Skeletal muscle cell (primary cell): Measurements from ENCODE around the gene BABAM2.
A peak's percentile ranks its signal among the peaks of the same experiment; 100 is the strongest.
"Not testable (repeated sequence)": the region's sequence is repeated elsewhere in the genome, so short reads cannot be mapped to it uniquely, and the experiment has no call there.

Experiments
- DNase-seq: peaks from one replicate; pipeline ENCODE4 v3.0.0-alpha.2; 2010; ENCODE audit warnings: low read depth
- H3K4me3 ChIP-seq: 2 replicates; pipeline ENCODE4 v1.5.1; 2011; ENCODE audit warnings: low read depth, mild to moderate bottlenecking, control low read depth, low read length, moderate library complexity

The BABAM2 gene

DNA sequence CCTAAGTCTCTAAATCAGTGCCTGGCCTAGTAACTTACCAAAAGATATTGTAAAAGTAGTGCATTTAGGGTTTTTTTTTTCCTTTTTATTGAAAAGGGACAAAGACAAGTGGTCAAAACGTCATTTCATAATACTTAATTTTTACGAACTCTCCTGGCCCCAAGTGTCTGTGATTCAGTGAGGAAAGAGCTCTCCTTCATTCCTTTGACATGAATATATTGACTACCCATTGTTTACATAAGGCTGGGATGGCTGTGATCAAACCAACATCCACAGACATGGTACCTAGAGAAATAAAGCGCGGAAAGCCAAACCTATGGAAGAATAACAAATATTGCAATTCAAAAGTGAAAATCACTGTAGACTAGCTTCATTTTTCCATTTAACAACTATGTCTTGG lies 198.4 kb downstream of the BABAM2 start:
- H3K4me3 ChIP-seq = no peak overlapping the region
- peak; percentile 55 for DNase-seq

DNA sequence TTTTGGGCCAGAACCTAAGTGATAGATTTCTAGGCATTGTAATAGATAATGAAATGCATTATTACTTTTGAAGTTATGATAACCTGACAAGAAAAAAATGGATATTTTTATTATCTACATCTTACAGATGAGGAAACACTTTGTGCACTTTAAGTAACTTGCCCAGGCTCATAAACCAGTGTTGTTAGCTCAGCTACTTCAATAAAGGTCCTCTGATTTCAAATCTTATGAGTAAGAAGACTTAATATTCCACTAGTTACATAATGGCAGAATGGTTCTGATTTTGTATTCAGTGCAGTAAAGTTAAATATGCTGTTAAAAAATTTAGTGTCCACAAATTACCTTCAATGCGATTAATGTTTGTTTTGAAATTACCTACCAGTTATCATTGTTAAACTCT lies 199.0 kb downstream of the BABAM2 start:
- no peak overlapping the region for H3K4me3 ChIP-seq
- no peak for DNase-seq

DNA sequence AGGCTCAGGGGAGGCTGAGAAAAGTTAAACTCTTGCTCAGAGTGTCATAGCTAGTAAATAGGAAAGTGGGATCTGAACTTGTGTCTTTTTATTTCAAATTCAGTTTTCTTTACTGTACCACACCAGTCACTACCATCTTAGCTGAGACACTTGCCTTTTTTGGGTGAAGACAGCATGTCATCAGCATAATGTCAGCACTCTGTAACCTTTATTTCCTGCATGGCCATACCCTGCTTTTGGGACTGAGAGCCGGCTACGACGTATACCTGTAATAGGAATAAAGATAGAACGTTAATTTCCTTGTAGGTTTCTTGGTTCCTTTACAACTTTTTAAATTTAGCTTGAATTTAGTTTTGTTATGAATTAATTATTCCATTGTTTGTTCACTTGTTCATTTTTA lies 202.8 kb downstream of the BABAM2 start:
- H3K4me3 ChIP-seq = no peak overlapping the region
- no peak for DNase-seq

DNA sequence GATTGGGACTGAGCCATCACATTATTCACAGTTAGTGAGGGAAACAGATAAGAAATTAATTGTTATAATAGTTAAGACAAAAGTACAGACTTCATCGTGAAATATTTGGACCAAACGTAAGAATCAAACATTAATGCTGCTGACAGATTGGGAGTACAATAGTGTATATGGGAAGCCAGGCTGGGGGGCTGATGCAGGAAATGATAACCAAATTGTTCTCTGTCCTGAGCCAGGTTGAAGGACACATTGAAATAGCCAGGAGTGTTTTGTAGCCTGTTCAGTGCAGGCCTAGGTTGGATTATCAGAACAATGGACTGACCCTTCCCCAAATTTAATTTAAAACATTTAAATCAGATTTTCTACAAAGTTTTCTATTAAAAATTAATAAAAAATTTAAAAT lies 203.2 kb downstream of the BABAM2 start:
- no peak for DNase-seq
- no peak overlapping the region for H3K4me3 ChIP-seq

DNA sequence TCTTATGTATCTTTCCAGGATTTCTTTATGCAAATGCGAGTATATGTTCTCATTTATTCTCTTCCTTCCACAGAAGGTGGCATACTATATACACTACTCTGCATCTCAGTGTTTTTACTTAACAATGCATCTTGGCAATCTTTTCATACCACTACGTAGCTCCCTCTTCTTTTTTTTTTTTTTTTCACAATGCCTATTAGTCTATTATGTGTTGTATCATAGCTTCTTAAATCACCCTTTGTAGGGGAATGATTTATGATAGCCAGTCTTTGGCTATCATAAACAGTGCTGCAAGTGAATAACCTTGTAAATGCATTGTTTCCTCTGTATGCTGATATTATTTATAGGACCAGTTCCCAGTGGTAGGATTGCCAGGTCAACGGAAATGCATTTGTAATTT lies 204.2 kb downstream of the BABAM2 start:
- DNase-seq = no peak
- H3K4me3 ChIP-seq = no peak overlapping the region

DNA sequence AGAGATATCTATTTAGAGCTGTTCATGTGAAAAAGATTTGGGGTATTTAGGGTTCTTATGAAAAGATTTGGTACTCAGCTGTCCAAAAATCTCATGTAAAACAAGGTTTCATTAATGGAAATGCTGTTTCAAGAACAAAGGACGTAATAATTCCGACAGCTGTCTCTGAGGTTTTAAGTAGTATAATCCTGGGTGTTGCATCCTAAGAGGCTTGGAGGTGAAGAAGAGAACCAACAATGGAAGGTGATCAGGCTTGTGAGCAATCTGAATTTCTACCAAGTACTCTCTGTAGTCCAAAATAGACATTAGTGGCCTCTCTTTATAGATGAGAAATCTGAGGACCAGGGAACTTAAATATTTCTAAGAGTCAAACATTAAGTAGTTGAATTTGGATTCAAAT lies 205.1 kb downstream of the BABAM2 start:
- DNase-seq = no peak
- no peak overlapping the region for H3K4me3 ChIP-seq

DNA sequence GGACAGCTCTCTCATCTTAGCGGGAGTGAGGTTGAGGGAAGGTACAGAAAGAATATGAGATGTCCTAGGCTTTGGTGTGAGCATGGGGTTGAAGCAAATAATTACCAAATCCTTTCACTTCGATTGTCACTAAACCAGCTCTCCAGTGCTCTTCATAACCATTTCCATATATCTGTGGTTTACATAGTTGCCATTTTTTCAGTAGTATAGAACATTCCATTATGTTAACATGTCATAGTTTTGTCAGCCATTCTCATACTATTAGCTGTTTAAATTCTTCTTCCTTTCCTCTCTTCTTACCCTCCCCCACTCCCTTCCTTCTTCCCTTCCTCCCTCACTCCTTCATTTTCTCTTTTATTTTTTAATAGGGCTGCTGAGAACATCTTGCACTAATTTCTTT lies 205.9 kb downstream of the BABAM2 start:
- DNase-seq = no peak

DNA sequence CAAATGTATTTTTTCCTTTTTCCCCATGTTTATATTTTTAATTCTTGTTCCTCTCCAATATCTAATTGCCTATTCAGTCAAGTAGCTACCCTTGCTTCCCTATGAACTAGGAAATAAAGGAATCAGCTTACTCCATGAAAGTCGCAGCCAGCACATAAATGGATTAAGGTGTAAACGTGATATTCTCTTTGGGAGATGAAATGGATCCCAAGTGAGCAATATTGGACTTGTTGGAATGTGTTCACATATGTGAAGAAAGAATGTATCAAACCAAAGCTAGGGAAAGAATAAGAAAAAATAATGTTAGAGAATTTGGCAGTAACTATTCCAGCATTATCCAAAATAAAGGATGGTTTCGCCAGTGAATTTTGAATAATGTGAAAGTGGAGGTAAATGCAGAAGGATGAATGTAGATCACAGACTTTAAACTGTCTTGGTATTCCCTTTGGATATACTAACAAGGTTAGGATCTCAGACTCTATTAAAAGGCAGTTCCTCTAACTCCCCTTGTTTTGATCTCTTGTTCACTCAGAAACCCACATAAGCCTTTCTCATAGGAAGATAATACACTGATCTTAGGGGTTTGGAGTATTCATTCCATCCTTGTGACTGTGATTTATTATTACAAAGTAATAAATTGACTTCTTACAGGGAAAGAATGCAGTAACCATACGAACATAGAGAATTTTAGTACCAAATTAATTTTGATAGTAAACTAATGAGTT lies 208.1 kb downstream of the BABAM2 start:
- DNase-seq = no peak
- no peak overlapping the region for H3K4me3 ChIP-seq

More for the DNA sequence above, 205.9 kb downstream of the BABAM2 start:
- H3K4me3 ChIP-seq = no peak overlapping the region

DNA sequence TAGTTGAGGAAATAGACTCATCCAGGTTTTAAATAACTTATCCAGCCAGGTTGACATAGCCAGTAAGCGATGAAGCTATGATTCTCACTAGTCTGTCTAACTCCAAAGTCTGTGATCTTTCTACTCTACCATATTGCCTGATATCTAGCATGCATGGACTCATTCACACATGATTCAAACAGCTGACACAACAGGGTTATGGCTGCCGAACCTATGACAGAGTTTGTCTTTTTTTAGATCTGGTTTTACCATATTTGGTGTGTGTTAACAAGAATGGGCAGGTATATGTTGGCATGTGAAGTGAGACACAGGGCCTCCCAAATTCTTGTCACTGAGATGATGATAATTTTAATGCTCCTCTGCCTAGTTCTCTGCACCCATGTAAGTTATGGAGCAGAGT lies 210.6 kb downstream of the BABAM2 start:
- no peak for DNase-seq
- no peak overlapping the region for H3K4me3 ChIP-seq

DNA sequence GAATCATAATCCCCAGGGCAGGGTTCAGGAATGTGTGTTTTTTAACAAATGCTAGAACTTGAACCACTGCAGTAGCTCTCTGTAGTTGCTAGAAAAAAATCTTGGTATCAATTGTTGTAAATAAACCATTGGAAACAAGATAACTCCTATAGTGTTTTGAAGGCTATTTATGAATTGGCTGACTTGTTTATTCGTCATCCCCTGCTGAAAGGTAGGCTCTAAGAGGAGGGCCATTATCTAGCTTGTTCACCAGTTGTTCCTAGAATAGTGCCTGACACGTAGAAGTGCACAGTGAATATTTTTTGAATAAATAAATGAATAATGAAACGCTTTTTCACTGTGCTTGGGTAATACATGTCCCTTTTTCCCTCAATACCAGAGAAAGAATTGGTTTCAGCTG lies 211.4 kb downstream of the BABAM2 start:
- DNase-seq = no peak
- no peak overlapping the region for H3K4me3 ChIP-seq

DNA sequence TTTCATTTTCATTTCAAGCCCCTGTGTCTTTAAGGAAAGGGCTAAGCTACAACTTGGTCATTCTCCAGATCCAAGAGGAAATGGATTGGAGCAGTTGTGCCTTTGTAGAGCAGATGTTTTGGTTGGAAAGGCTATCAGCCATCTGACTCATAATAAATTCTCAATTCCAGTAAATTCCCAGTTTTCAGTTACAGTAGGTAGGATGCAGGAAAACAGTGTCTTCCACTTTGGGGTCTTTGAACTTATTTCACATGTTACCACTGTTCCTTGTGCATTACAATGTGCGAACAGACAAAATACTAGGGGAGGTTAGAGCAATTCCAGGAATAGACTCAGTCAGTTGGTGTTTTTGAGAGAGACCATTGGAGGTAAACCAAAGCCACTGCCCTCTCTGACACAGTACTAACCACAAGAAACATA lies 211.9 kb downstream of the BABAM2 start:
- H3K4me3 ChIP-seq = no peak overlapping the region
- DNase-seq = peak; percentile 56

DNA sequence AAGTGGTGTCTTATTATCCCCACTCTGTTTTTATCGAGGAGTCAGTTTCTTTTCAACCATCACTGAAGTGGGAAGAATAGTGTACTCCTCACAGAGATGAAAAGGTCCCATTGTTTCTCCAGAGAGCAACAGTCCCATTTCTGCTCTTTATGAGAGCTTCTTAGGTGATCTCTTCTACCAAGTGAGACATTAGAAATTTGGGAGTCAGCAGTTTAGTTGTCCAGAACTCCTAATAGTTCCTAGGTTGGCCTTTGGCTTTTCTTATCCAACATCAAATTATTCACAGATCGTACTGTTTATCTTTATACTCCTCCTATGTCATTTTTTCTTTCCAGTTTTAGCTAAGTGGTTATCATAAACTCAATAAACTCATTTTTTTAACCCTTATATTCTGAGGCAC lies 213.1 kb downstream of the BABAM2 start:
- no peak for DNase-seq
- no peak overlapping the region for H3K4me3 ChIP-seq

DNA sequence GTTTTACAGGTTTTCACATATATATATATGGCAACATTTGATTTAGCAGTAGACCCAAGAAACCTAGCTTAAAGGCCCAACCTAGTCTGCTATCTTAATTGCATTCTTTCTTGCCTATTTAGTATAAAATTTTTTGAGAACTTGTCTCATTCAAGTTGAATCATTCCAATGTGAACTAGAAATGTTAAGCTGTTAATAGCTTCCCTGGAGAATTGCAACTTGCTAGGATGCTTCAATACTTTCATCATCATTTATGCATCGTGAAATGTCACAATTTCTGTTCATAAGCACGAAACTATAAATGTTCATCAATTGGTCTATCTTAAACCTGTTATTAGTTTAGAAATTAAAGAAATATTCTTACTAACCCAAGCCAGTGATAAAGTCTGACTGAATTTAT lies 217.6 kb downstream of the BABAM2 start:
- no peak overlapping the region for H3K4me3 ChIP-seq
- DNase-seq = no peak

DNA sequence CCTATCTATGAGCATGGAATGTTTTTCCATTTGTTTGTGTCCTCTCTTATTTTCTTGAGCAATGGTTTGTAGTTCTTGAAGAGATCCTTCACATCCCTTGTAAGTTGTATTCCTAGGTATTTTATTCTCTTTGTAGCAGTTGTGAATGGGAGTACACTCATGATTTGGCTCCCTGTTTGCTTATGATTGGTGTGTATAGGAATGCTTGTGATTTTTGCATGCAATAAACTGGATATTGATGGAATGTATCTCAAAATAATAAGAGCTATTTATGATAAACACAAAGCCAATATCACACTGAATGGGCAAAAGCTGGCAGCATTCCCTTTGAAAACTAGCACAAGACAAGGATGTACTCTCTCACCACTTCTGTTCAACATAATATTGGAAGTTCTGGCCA lies 223.2 kb downstream of the BABAM2 start:
- DNase-seq, H3K4me3 ChIP-seq: not testable (repeated sequence)

DNA sequence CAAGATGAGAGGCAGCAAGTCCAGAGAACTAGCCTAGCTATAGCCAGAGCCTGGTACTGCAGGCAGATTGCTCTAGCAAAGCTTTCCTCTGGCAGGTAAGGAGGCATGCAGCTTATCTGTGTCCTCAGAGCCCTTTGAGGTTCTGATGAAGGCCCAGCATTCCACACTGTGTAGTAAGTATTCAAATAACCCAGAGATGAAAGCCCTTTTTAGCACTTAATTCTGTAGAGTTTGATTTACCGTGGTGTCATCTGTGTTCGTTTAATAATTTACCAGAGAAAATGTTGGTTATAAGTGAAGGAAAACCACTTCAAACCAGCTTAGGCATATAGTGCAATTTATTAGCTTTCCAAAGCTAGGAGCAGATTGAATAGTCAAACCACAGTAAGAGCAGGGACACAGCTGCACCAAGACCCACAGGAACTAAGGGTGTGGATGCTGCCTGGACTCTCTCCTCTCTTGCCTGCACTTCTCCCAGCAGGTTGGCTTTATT lies 226.6 kb downstream of the BABAM2 start:
- H3K4me3 ChIP-seq = no peak overlapping the region
- no peak for DNase-seq

DNA sequence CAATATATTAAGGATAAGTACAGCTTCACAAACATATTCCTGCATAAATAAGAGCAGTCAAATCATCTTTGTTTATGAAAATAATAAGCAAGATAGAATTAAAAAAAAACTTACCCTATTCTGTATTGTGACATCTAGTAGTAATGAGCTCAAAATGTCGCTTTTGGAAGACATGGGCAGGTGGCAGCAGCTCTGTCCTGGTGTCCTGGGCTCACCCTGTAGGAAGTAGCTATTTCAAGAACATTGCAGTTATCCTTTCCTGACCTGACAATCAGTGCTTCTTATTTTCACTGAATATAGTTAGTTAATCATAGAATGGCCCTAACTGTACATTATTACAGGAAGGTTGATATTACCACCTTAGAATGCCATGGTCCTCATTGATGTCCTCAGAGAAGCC lies 229.1 kb downstream of the BABAM2 start:
- DNase-seq = no peak
- H3K4me3 ChIP-seq = no peak overlapping the region

DNA sequence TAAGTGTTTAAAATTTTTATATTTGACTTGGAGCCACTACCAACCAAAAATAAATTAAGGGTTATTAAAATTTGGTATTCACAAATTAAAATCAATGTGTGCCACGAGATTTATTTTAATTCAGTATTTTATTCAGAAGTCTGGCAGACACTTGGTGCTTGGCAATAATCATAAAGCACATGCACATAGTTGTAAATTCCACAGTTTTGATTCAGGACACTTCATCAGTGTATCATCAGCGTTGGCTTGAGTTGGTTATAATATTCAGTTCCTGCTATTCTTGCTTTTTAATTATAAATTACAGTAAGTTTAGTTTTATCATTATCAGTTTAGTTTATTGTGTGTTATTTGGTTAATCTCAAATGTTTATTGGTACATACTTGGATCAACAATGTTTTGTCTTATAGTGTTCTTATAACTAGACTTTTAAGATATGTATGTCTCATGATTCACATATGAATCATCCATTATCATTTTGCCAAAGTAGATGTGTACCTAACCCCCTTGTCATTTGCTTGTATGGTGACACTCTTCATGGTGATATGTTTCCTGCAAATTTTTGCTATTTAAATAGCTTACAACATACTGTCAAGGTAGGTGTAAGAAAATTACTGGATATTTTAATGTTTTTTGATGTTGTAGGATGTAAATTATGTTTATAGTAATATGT lies 237.9 kb downstream of the BABAM2 start:
- no peak overlapping the region for H3K4me3 ChIP-seq
- no peak for DNase-seq

DNA sequence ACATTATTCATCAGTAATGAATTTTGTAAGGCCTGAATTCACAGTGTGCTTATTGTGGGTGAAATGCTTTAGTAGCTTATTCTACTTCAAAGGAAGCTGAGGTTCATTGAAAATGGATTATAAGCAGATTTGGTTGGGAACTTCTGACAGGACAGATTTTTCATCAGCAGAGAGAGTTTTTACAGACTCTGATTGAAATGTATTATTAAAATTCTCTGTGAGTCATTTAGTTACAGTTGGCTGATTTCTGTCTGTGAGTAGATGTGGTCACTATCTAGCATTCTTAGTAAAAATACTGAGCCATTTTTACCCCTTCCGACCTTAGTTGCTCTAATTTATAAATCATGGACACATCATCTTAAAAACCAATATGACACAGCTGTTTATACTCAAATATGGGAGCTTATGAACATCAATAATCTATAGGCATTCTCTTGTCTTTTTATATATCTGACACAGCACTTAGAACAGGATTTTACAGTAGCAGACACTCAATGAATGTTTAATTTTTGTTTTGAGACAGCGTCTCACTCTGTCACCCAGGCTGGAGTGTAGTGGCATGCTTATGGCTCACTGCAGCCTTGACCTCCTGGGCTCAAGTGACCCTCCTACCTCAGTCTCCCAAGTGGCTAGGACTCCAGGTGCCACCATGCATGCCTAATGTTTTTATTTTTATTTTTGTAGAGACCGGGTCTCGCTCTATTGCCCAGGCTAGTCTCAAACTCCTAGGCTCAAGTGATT lies 239.6 kb downstream of the BABAM2 start:
- DNase-seq = no peak
- H3K4me3 ChIP-seq = no peak overlapping the region

DNA sequence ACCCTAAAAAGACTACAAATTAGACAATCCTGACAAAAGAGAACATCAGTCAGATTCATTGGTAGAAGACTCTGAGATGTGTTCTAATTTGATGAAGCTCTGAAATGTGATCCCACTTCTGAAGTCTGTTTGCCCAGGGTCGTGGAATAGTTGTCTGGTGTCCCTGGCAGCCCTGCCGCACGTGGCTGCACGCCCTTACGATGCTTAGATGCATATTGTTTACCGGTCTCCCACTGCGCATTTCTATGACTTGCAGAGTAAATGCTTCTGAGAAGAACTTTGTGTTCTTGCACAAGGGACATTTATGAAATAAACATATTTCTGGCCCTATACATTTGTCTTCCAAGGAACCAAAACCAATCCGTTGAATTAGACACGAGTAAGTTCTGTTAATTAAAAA lies 243.2 kb downstream of the BABAM2 start:
- no peak overlapping the region for H3K4me3 ChIP-seq

DNA sequence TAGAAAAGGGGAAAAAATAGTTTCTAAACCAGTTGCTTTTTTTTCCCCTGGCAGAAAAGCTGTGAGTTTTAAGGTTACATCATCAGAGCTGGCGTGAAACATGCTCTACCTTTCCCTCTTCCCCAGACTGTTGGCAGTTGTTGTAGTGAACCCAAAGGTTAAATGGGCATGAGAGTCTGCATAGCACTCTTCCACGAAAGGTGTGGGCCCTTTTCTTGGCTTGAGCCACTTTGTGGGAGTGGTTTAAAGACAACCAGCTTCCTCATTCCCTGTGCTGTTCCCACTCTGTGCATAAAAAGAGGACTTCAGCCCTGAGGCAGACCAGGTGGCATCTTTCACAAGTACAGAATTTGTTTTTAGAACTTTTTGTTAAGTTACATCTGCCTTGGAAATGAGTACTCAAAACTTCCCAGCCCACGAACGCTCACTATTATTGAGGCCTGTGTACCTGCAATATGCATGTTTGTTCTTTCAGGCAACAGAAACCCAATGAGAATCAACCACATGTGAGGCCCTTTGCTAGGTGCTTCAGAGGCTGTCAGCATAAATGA lies 243.8 kb downstream of the BABAM2 start:
- no peak overlapping the region for H3K4me3 ChIP-seq
- no peak for DNase-seq

More for the DNA sequence above, 243.2 kb downstream of the BABAM2 start:
- DNase-seq = no peak
